Fibroblast of lung (primary cell): ENCODE data around the gene MS4A6E.
A peak's percentile ranks its signal among the peaks of the same experiment; 100 is the strongest.

ENCODE experiments used
- CTCF ChIP-seq, 2 donors: IDR thresholded peaks in 1 of 2; conservative IDR thresholded peaks in 1 of 2; 1 replicate in 1 of 2; 2 replicates in 1 of 2; pipeline ENCODE4 v1.5.1; 2011 to 2012; ENCODE audit warnings: low read length in 2 of 2, control low read depth in 1 of 2, inconsistent platforms in 1 of 2, low read depth in 1 of 2, mild to moderate bottlenecking in 1 of 2
- EZH2 ChIP-seq: IDR thresholded peaks from 2 replicates; pipeline ENCODE4 v1.5.1; 2012; ENCODE audit warnings: low read length, control low read depth, mild to moderate bottlenecking; ENCODE audit errors: missing control alignments

GRCh38 chr11:60363542-60364470 is 36.8 kb downstream of the MS4A6E start:
- TF ChIP-seq EZH2 (no peak), CTCF (conservative IDR thresholded peaks at IDR 0.05 in 1 of 2, IDR thresholded peaks at IDR 0.05 in 1 of 2; ENCODE audit: low read depth in 1 of 2, low read length in 2 of 2) (peak; percentile 61 to 70)
